ENCODE measurements around the gene CARD14. TPM values are rescaled to one million over a fixed set of nuclear protein-coding genes. Genes with fewer than 3 reads are reported as not detected.
A peak's percentile ranks its signal among the peaks of the same experiment; 100 is the strongest.

The CARD14 gene
- total RNA-seq, 1 experiment from 2014 or later: 2.3 TPM

DNA sequence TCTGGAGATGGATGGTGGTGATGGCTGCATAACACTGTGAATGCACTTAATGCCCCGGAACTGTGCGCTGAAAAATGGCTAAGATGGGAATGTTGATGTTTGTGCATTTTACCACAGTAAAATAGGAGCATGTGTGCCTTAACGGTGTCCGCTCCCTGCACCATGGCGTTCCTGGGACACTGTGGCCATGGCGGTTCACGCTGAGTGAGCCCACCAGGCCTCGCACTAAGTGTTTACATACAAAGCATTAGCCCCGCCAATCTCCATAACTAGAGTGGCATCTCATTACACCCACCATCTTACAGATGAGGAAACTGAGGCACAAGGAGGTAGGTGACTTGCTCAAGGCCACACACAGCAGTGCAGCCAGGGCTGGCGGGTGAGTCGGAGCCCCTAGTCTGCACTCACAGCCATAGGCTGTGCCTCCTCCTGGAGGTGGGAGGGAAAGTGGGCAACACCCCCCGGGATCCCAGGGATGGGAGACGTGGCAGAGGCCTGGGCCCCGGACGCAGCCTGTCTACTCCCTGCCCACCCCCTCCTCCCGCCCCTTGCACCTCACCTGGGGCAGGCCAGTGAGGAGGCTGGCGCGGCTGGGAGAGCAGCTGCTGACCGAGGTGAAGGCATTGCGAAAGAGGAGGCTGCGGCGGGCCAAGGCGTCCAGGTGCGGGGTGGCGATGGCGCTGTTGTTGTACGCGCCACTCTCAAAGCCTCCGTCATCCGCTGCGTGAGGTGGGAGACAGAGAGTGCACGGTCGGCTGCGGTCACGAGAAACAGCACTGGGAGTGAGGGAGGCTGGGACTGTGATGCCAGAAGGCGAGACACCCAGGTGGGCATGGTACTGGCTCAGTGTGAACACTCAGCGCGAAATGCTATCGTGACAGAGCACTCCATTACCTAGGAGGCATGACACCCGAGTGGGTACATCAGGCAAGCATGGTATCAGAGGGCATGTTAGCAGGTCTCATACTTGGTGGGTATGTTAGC lies 46.9 kb downstream of the CARD14 start:
- H3K27me3 ChIP-seq (ENCODE audit: low read length): no peaks in the 10 kb centered on the region
- peaks cover 5% of the 10 kb centered on the region; the same call in 1 of the 2 replicates for H4K20me1 ChIP-seq (ENCODE audit: low read length)
- ChIA-PET POLR2A (ENCODE audit: unreplicated experiment) (no interaction called here), CTCF (no interaction called here)
- H3K9ac ChIP-seq (ENCODE audit: low read length): no peak overlapping the region
- H2AFZ ChIP-seq (ENCODE audit: low read length): no peak overlapping the region
- BruUV-seq (replicated peaks): no TSS peak
- H3K9me3 ChIP-seq (ENCODE audit: low read length): no peaks in the 10 kb centered on the region
- H3K4me1 ChIP-seq (ENCODE audit: insufficient read depth, low read length): peaks cover 20% of the 10 kb centered on the region
- no peak overlapping the region for H3K4me2 ChIP-seq (ENCODE audit: low read length)
- H3K9me2 ChIP-seq (replicated peaks; ENCODE audit: low read length): no peaks in the 10 kb centered on the region
- TF ChIP-seq EZH2 (IDR thresholded peaks at IDR 0.05; ENCODE audit: low read length, unreplicated experiment) (no peak), CTCF (conservative IDR thresholded peaks at IDR 0.05; ENCODE audit: low read depth, low read length) (no peak), EZH2phosphoT487 (IDR thresholded peaks at IDR 0.05; ENCODE audit: borderline replicate concordance, low read length) (no peak)
- no peak overlapping the region for H3K27ac ChIP-seq (ENCODE audit: low read length)
- ATAC-seq (no peak), DNase-seq (no peak)
- intact Hi-C loops (cut with micrococcal nuclease): no loop called here
- peaks cover 30% of the 10 kb centered on the region for H3K79me2 ChIP-seq (ENCODE audit: low read length)
- peaks cover 16% of the 10 kb centered on the region for H3K36me3 ChIP-seq (ENCODE audit: low read depth, low read length)
- H3F3A ChIP-seq (ENCODE audit: low read length, unreplicated experiment): no peaks in the 10 kb centered on the region
- no peak overlapping the region for H3K4me3 ChIP-seq (ENCODE audit: low read length)

DNA sequence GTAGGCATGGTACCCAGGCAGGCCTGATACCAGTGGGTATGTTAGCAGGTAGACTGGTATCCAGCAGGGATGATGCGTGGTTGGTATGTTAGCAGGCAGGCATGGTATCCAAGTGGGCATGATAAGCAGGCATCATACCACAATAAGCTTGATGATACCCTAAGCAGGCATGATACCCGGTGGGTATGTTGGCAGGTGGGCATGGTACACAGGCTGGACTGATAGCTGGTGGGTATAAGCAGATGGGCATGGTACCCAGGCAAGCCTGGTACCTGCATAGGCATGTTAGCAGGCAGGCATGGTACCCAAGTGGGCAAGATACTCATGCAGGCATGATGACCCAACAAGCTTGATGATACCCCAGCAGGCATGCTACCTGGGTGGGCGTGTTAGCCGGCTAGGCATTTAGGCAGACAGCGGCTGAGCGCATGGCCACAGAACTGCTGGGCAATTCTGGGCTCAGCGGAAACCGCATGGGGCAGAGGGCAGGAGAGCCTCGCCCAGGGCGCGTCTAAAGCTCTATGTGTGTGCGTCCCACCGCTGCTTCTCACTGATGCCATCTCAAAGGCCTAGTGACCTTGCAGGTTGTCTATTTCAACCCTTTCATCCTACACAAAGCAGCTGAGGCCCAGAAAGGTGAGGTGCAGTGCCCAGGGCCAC lies 48.0 kb downstream of the CARD14 start:
- no peaks in the 10 kb centered on the region for H3K9me3 ChIP-seq (ENCODE audit: low read length)
- intact Hi-C loops (cut with micrococcal nuclease): loop anchor here (2.0 kb wide), 1 partner anchor 37 kb away; no protein-coding TSS in a partner anchor
- H3K4me2 ChIP-seq (ENCODE audit: low read length): 0 out of 2 replicates have a peak overlapping the region, but pooled peaks have one; percentile 95
- H3K36me3 ChIP-seq (ENCODE audit: low read depth, low read length): peaks cover 13% of the 10 kb centered on the region
- H4K20me1 ChIP-seq (ENCODE audit: low read length): peaks cover 5% of the 10 kb centered on the region; the same call in 1 of the 2 replicates
- H3K27me3 ChIP-seq (ENCODE audit: low read length): no peaks in the 10 kb centered on the region
- no TSS peak for BruUV-seq (replicated peaks)
- no peak for DNase-seq
- ChIA-PET POLR2A (ENCODE audit: unreplicated experiment) (interaction anchor here (0.5 kb wide), 1 partner anchor 8 kb away, joined by 34 read pairs; no protein-coding TSS in a partner anchor), CTCF (no interaction called here)
- no peak overlapping the region for H3K4me3 ChIP-seq (ENCODE audit: low read length)
- TF ChIP-seq EZH2phosphoT487 (IDR thresholded peaks at IDR 0.05; ENCODE audit: borderline replicate concordance, low read length): no peak
- TF ChIP-seq CTCF (conservative IDR thresholded peaks at IDR 0.05; ENCODE audit: low read depth, low read length): no peak
- no peak for TF ChIP-seq EZH2 (IDR thresholded peaks at IDR 0.05; ENCODE audit: low read length, unreplicated experiment)
- H2AFZ ChIP-seq (ENCODE audit: low read length): no peak overlapping the region
- H3K79me2 ChIP-seq (ENCODE audit: low read length): peaks cover 30% of the 10 kb centered on the region
- no peak for ATAC-seq
- no peaks in the 10 kb centered on the region for H3F3A ChIP-seq (ENCODE audit: low read length, unreplicated experiment)
- H3K9me2 ChIP-seq (replicated peaks; ENCODE audit: low read length): no peaks in the 10 kb centered on the region
- no peak overlapping the region for H3K27ac ChIP-seq (ENCODE audit: low read length)
- peaks cover 20% of the 10 kb centered on the region for H3K4me1 ChIP-seq (ENCODE audit: insufficient read depth, low read length)
- no peak overlapping the region for H3K9ac ChIP-seq (ENCODE audit: low read length)

Measured in PC-3 (cell line).